Measurements from ENCODE around the gene ASB11.
"Not testable (repeated sequence)": the region's sequence is repeated elsewhere in the genome, so short reads cannot be mapped to it uniquely, and the experiment has no call there.

The ASB11 gene

DNA sequence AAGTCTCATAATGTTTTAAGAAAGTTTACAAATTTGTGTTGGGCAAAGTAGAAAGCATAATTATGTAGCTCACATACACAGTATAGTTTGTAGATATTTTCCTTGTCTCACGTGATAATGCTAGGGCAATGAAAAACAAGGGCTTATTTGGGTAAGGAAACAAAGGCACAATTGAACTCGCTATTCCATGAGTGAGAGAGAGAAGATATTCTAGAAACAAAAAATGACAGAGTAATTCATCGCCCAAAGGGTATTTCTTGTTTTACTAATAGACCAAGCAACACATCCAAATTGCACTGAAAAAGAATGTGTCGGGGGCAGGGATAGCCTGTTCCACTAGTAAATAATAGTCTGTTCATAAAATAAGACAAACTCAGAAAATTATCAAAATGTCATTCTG lies 3.6 kb upstream of the ASB11 start:
- TF ChIP-seq, protein P1, sequence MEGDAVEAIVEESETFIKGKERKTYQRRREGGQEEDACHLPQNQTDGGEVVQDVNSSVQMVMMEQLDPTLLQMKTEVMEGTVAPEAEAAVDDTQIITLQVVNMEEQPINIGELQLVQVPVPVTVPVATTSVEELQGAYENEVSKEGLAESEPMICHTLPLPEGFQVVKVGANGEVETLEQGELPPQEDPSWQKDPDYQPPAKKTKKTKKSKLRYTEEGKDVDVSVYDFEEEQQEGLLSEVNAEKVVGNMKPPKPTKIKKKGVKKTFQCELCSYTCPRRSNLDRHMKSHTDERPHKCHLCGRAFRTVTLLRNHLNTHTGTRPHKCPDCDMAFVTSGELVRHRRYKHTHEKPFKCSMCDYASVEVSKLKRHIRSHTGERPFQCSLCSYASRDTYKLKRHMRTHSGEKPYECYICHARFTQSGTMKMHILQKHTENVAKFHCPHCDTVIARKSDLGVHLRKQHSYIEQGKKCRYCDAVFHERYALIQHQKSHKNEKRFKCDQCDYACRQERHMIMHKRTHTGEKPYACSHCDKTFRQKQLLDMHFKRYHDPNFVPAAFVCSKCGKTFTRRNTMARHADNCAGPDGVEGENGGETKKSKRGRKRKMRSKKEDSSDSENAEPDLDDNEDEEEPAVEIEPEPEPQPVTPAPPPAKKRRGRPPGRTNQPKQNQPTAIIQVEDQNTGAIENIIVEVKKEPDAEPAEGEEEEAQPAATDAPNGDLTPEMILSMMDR (IDR thresholded peaks at IDR 0.05; ENCODE audit: low read depth, low read length, missing control alignments): no peak
- in situ Hi-C loops (cut with HindIII; ENCODE audit: low sequenced_read_pairs): no loop called here
- no peak for DNase-seq (ENCODE audit: low read depth)
- H3K4me3 ChIP-seq (ENCODE audit: low read depth, low read length): no peak overlapping the region

DNA sequence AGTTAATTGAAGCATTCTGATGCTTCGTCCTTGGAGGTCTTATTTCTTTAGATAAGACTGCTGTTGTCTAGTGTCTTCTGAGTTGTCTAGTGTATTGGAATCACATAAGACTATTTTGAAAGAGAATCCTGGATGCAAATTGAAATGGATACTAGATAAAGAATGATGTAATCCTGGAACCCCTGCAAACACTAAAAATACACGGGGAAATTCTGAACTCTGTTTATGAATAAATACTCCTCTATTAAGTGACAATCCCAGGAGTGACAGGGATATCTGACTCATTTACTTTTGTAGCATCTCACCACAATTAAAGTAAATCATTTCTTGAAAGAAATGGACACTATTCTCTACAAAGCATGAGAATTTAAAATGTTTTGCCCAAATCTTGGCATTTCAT lies 968 bp downstream of the ASB11 start:
- H3K4me3 ChIP-seq (ENCODE audit: low read depth, low read length): no peak overlapping the region
- DNase-seq (ENCODE audit: low read depth): no peak
- TF ChIP-seq, protein P1 (IDR thresholded peaks at IDR 0.05; ENCODE audit: low read depth, low read length, missing control alignments): no peak
- in situ Hi-C loops (cut with HindIII; ENCODE audit: low sequenced_read_pairs): no loop called here

DNA sequence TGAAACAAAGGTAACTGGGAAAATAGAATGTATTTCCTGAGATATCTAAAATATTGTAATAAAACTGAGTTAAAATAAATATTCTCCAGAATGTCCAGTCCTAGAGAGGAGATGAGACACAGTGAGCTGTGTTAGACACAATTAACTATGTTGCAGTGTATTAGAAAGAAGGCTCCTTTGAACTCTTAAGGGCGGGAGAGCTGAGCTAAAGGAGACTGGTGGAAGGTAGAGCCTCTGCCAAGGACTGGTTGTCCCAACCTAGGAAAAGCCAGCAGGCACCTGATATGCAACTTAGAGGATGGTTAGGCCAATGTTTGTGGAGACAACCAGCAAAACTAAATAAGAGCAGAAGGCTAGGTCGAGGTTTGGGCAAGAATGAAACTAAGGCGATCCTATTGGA lies 4.3 kb downstream of the ASB11 start:
- in situ Hi-C loops (cut with HindIII; ENCODE audit: low sequenced_read_pairs): no loop called here

DNA sequence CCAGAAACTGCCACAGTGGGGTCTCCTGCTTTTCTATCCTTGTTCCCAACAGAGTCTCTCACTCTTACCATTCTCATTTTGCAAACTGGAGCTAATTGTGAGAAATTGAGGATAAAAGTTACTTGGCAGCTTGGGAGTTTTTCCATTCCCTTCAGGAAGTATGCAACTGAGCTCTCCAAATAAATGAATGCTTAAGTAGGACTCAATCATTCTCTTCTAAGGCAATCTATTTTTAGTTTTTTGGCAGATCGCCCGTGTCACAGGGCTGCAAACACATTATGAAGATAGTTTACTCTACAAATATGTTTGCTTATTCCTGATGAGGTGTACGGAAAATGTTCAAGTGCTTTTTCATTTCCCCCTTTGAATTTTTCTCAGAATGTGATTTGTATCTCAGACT lies 5.3 kb downstream of the ASB11 start:
- no peak overlapping the region for H3K4me3 ChIP-seq (ENCODE audit: low read depth, low read length)
- no peak for DNase-seq (ENCODE audit: low read depth)
- TF ChIP-seq, protein P1 (IDR thresholded peaks at IDR 0.05; ENCODE audit: low read depth, low read length, missing control alignments): no peak
- in situ Hi-C loops (cut with HindIII; ENCODE audit: low sequenced_read_pairs): no loop called here

More for the DNA sequence above, 4.3 kb downstream of the ASB11 start:
- TF ChIP-seq, protein P1 (IDR thresholded peaks at IDR 0.05; ENCODE audit: low read depth, low read length, missing control alignments): no peak
- DNase-seq (ENCODE audit: low read depth): no peak
- H3K4me3 ChIP-seq (ENCODE audit: low read depth, low read length): no peak overlapping the region

DNA sequence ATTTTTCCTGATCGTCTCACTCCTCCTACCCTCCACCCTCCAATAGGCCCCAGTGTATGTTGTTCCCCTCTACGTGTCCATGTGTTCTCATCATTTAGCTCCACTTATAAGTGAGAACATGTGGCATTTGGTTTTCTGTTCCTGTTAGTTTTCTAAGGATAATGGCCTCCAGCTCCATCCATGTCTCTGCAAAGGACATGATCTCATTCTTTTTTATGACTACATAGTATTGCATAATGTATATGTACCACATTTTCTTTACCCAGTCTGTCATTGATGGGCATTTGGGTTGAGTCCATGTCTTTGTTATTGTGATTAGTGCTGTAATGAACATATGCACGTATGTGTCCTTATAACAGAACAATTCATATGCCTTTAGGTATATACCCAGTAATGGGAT lies 9.5 kb downstream of the ASB11 start:
- in situ Hi-C loops (cut with HindIII; ENCODE audit: low sequenced_read_pairs); H3K4me3 ChIP-seq (ENCODE audit: low read depth, low read length); DNase-seq (ENCODE audit: low read depth): not testable (repeated sequence)

DNA sequence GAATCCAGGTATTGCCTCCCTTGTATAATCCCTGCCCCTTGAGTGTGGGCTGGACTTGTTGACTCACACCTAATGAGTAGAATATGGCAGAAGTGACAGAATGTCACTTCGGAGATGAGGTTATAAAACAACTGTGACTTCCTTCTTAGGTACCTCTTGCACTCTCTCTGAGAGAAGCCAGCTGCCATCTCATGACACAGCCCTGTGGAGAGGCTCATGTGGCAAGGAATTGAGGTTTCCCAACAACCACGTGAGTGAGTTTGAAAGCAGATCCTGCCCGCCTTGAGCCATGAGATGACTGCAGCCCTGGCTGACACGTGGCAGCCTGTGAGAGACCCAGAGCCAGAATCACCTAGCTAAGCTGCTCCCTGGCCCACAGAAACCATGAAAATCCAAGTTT lies 13.5 kb downstream of the ASB11 start:
- TF ChIP-seq, protein P1 (IDR thresholded peaks at IDR 0.05; ENCODE audit: low read depth, low read length, missing control alignments): no peak
- in situ Hi-C loops (cut with HindIII; ENCODE audit: low sequenced_read_pairs): no loop called here
- DNase-seq (ENCODE audit: low read depth): no peak
- no peak overlapping the region for H3K4me3 ChIP-seq (ENCODE audit: low read depth, low read length)

DNA sequence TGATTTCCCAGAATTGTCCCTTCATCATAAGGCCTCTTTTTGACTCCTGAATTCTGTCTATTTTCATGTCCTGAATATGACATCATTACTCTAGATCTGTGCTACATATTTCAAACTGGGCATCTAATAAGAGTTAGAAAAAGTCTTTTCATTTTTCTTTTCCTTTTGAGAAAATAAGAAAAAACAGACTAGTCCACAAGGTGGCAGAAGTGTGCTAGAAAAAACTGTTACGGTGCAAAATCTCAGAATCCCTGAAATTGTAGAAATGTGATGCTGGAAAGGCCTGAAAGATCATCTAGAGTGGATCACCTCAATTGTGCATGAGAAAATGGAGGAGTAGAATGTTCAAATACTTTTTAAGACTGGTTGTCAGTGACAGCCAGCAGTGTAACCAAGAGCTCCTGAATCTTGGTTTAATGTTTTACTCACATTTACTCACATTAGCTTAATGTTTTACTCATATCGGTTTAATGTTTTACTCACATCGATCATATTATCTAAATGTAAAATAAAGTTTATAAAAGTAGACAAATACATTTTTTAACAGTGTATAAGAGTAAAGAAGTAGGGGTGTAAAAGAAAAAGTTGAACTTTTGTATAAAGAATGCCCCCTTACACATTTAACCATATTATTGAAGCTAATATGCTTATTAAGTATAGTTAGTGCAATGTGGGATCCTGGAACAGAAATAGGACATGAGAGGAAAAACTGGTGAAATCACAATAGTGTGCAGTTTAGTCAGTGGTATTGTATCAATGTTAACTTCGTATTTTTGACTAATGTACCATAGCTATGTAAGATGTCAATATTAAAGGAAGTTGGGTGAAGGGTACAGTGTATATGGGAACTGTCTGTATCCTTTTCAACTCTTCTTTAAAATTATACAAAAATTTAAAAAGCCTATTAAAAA lies 15.2 kb downstream of the ASB11 start:
- DNase-seq (ENCODE audit: low read depth): no peak
- in situ Hi-C loops (cut with HindIII; ENCODE audit: low sequenced_read_pairs): no loop called here
- H3K4me3 ChIP-seq (ENCODE audit: low read depth, low read length): no peak overlapping the region
- TF ChIP-seq, protein P1 (IDR thresholded peaks at IDR 0.05; ENCODE audit: low read depth, low read length, missing control alignments): peak; percentile 42
